Activated T-cell treated with anti-CD3 and anti-CD28 coated beads, Interleukin-2, amount 50 U/mL, for 72 hours (primary cell): ENCODE results near the gene PRDM12. TPM values are rescaled to one million over a fixed set of nuclear protein-coding genes. Genes with fewer than 3 reads are reported as not detected.
"Not testable (repeated sequence)": the region's sequence is repeated elsewhere in the genome, so short reads cannot be mapped to it uniquely, and the experiment has no call there.

Source experiments
- ATAC-seq, 2 donors: fragments of 150-1000 bp; cut with Tn5 transposase; replicated peaks in 1 of 2; 2 replicates each; pipeline ENCODE4 v1.10.0; 2021; ENCODE audit warnings: moderate library complexity in 2 of 2, mild to moderate bottlenecking in 1 of 2
- DNase-seq, 2 donors: peaks; one replicate each; pipeline ENCODE4 v3.0.0; 2021 to 2022; ENCODE audit warnings: mixed read lengths in 1 of 2
- H3K27ac Mint-ChIP-seq: one replicate; pipeline ENCODE4 v1.8.0; 2022; ENCODE audit warnings: mild to moderate bottlenecking, moderate library complexity, mixed read lengths
- H3K27me3 Mint-ChIP-seq: one replicate; pipeline ENCODE4 v1.8.0; 2022; ENCODE audit warnings: low read depth, mixed read lengths
- H3K36me3 Mint-ChIP-seq, 2 donors: one replicate each; pipeline ENCODE4 v1.8.0; 2022; ENCODE audit warnings: mixed read lengths in 2 of 2, mild to moderate bottlenecking in 1 of 2; ENCODE audit not compliant: insufficient read depth in 2 of 2
- H3K4me1 Mint-ChIP-seq: one replicate; pipeline ENCODE4 v1.8.0; 2022; ENCODE audit warnings: low read depth, mixed read lengths
- H3K4me3 Mint-ChIP-seq, 2 donors: one replicate each; pipeline ENCODE4 v1.8.0; 2022; ENCODE audit warnings: mild to moderate bottlenecking in 2 of 2, mixed read lengths in 2 of 2, moderate library complexity in 2 of 2
- H3K9me3 Mint-ChIP-seq, 2 donors: one replicate each; pipeline ENCODE4 v1.8.0; 2022; ENCODE audit warnings: mixed read lengths in 2 of 2
- total RNA-seq, 2 donors: library from RNA; stranded (reverse); gene quantifications; one replicate each; pipeline ENCODE4 v1.2.3, GENCODE V29; 2022

Gene PRDM12
- total RNA-seq, 2 donors from 2014 or later, result not detected

GRCh38 chr9:130675396-130675795, 11.0 kb downstream of the PRDM12 start:
- peaks cover 18% of the 10 kb centered on the region for H3K27me3 Mint-ChIP-seq
- H3K4me1 Mint-ChIP-seq, result no peaks in the 10 kb centered on the region
- H3K4me3 Mint-ChIP-seq, result no peak overlapping the region
- no peaks in the 10 kb centered on the region for H3K36me3 Mint-ChIP-seq
- H3K27ac Mint-ChIP-seq, result no peak overlapping the region
- ATAC-seq, result no peak
- H3K9me3 Mint-ChIP-seq, result no peaks in the 10 kb centered on the region
- DNase-seq, result no peak

GRCh38 chr9:130677252-130677651, 12.9 kb downstream of the PRDM12 start:
- H3K27me3 Mint-ChIP-seq, result peaks cover 12% of the 10 kb centered on the region
- H3K4me1 Mint-ChIP-seq, result peaks cover 4% of the 10 kb centered on the region
- DNase-seq (no peak), ATAC-seq (no peak)
- H3K9me3 Mint-ChIP-seq, result no peaks in the 10 kb centered on the region
- H3K27ac Mint-ChIP-seq, result no peak overlapping the region
- no peak overlapping the region for H3K4me3 Mint-ChIP-seq
- no peaks in the 10 kb centered on the region for H3K36me3 Mint-ChIP-seq

- Mint-ChIP-seq H3K27me3 (peaks cover 12% of the 10 kb centered on the region), H3K27ac (no peak overlapping the region), H3K4me3 (peak overlapping the region; percentile 68 to 88), H3K36me3 (no peaks in the 10 kb centered on the region), H3K4me1 (peaks cover 9% of the 10 kb centered on the region), H3K9me3 (peaks cover 0 to 1% of the 10 kb centered on the region in 2 donors)
- ATAC-seq (peak; percentile 78 to 80), DNase-seq (peak; percentile 77 to 78)
Measured at GRCh38 chr9:130680836-130681768, 16.7 kb downstream of the PRDM12 start.

- Mint-ChIP-seq H3K9me3 (peaks cover 0 to 1% of the 10 kb centered on the region in 2 donors), H3K4me3 (peak overlapping the region; percentile 86 to 88), H3K27ac (no peak overlapping the region), H3K27me3 (peaks cover 12% of the 10 kb centered on the region), H3K36me3 (no peaks in the 10 kb centered on the region), H3K4me1 (peaks cover 9% of the 10 kb centered on the region)
- ATAC-seq (peak; percentile 26 to 66), DNase-seq (no peak)
Measured at GRCh38 chr9:130681769-130682420, 17.5 kb downstream of the PRDM12 start.

- H3K9me3 Mint-ChIP-seq, result peaks cover 0 to 1% of the 10 kb centered on the region in 2 donors
- DNase-seq (peak; percentile 57 to 65), ATAC-seq (no peak)
- H3K4me3 Mint-ChIP-seq, result peak overlapping the region; percentile 86 to 88
- H3K36me3 Mint-ChIP-seq, result no peaks in the 10 kb centered on the region
- H3K27me3 Mint-ChIP-seq, result peaks cover 15% of the 10 kb centered on the region
- no peak overlapping the region for H3K27ac Mint-ChIP-seq
- peaks cover 9% of the 10 kb centered on the region for H3K4me1 Mint-ChIP-seq
Measured at GRCh38 chr9:130682421-130683121, 18.2 kb downstream of the PRDM12 start.

GRCh38 chr9:130685104-130685503, 20.7 kb downstream of the PRDM12 start:
- Mint-ChIP-seq H3K27ac (no peak overlapping the region), H3K36me3 (no peaks in the 10 kb centered on the region), H3K4me1 (peaks cover 15% of the 10 kb centered on the region), H3K4me3 (no peak overlapping the region), H3K27me3 (peaks cover 8% of the 10 kb centered on the region), H3K9me3 (peaks cover 0 to 1% of the 10 kb centered on the region in 2 donors)
- no peak for ATAC-seq
- no peak for DNase-seq

- DNase-seq, H3K27me3 Mint-ChIP-seq, H3K36me3 Mint-ChIP-seq, H3K27ac Mint-ChIP-seq, H3K4me3 Mint-ChIP-seq, ATAC-seq, H3K9me3 Mint-ChIP-seq: not testable (repeated sequence)
- H3K4me1 Mint-ChIP-seq, result peaks cover 20% of the 10 kb centered on the region
Measured at GRCh38 chr9:130685945-130686344, 21.6 kb downstream of the PRDM12 start.

GRCh38 chr9:130687615-130688014, 23.2 kb downstream of the PRDM12 start:
- ATAC-seq (no peak), DNase-seq (no peak)
- peaks cover 0 to 3% of the 10 kb centered on the region in 2 donors for H3K36me3 Mint-ChIP-seq
- H3K27me3 Mint-ChIP-seq, result peaks cover 8% of the 10 kb centered on the region
- H3K27ac Mint-ChIP-seq, result no peak overlapping the region
- peaks cover 14% of the 10 kb centered on the region for H3K4me1 Mint-ChIP-seq
- peaks cover 0 to 1% of the 10 kb centered on the region in 2 donors for H3K9me3 Mint-ChIP-seq
- no peak overlapping the region for H3K4me3 Mint-ChIP-seq

- Mint-ChIP-seq H3K36me3 (peaks cover 0 to 3% of the 10 kb centered on the region in 2 donors), H3K27ac (no peak overlapping the region), H3K27me3 (peaks cover 8% of the 10 kb centered on the region), H3K9me3 (peaks cover 0 to 1% of the 10 kb centered on the region in 2 donors), H3K4me1 (peaks cover 17% of the 10 kb centered on the region), H3K4me3 (no peak overlapping the region)
- DNase-seq, result no peak
- no peak for ATAC-seq
Measured at GRCh38 chr9:130688072-130688471, 23.7 kb downstream of the PRDM12 start.

GRCh38 chr9:130689572-130689936, 25.2 kb downstream of the PRDM12 start:
- Mint-ChIP-seq H3K4me1 (peaks cover 22% of the 10 kb centered on the region), H3K9me3 (peaks cover 0 to 1% of the 10 kb centered on the region in 2 donors), H3K4me3 (peak overlapping the region in 1 of 2 donors; percentile 23), H3K27ac (no peak overlapping the region), H3K36me3 (peaks cover 5 to 9% of the 10 kb centered on the region in 2 donors), H3K27me3 (peaks cover 8% of the 10 kb centered on the region)
- ATAC-seq (no peak), DNase-seq (no peak)

GRCh38 chr9:130689937-130690700, 25.7 kb downstream of the PRDM12 start:
- peaks cover 8 to 11% of the 10 kb centered on the region in 2 donors for H3K36me3 Mint-ChIP-seq
- H3K4me3 Mint-ChIP-seq, result peak overlapping the region; percentile 23 to 47
- H3K27ac Mint-ChIP-seq, result no peak overlapping the region

GRCh38 chr9:130692321-130692720, 27.9 kb downstream of the PRDM12 start:
- ATAC-seq (no peak), DNase-seq (peak; percentile 22 to 32)
- Mint-ChIP-seq H3K4me3 (peak overlapping the region; percentile 32 to 94), H3K4me1 (peaks cover 49% of the 10 kb centered on the region), H3K27ac (no peak overlapping the region), H3K9me3 (no peaks in the 10 kb centered on the region), H3K27me3 (peaks cover 7% of the 10 kb centered on the region), H3K36me3 (peaks cover 18 to 26% of the 10 kb centered on the region in 2 donors)

More at GRCh38 chr9:130689937-130690700, 25.7 kb downstream of the PRDM12 start:
- peaks cover 27% of the 10 kb centered on the region for H3K4me1 Mint-ChIP-seq
- no peak for DNase-seq
- ATAC-seq, result no peak
- H3K27me3 Mint-ChIP-seq, result peaks cover 8% of the 10 kb centered on the region
- H3K9me3 Mint-ChIP-seq, result peaks cover 0 to under 1% of the 10 kb centered on the region in 2 donors
